SK-N-SH (cell line): Measurements from ENCODE around the gene MAMDC4. TPM values are rescaled to one million over a fixed set of nuclear protein-coding genes. Genes with fewer than 3 reads are reported as not detected.

Experiments
- CTCF ChIA-PET: fragments of 300-600, 350-600 bp; formaldehyde crosslinking; extraction: SDS; loops from one replicate; lab custom pipeline; 2021; lab: Yijun Ruan, JAX
- POLR2A ChIA-PET: fragments of 350-600 bp; sonication (Branson Sonifier 250); formaldehyde crosslinking; extraction: SDS; loops from one replicate; lab custom pipeline; 2020; ENCODE audit warnings: antibody characterized with exemption, inconsistent platforms; lab: Yijun Ruan, JAX
- DNase-seq: peaks from one replicate; pipeline ENCODE4 v3.0.0; 2012
- H2AFZ ChIP-seq: fragments of 200-600 bp; sonication (generic); 2 replicates; pipeline ENCODE4 v1.8.1; 2016; ENCODE audit warnings: antibody characterized with exemption, mild to moderate bottlenecking, low read depth
- H3F3A ChIP-seq: fragments of 200-600 bp; sonication (generic); replicated peaks from 2 replicates; pipeline ENCODE3; 2016; ENCODE audit warnings: antibody characterized with exemption, mild to moderate bottlenecking; ENCODE audit not compliant: insufficient read depth
- H3K27ac ChIP-seq, 2 experiments: fragments of 200-500 bp in 1 of 2; fragments of 200-600 bp in 1 of 2; sonication (Bioruptor generic) in 1 of 2; sonication (generic), shearing (Covaris generic) in 1 of 2; 2 replicates each; pipeline versions ENCODE4 v1.5.1 to v1.6.1; 2014 to 2016; ENCODE audit warnings: low read depth in 2 of 2, inconsistent platforms in 1 of 2, low read length in 1 of 2, mild to moderate bottlenecking in 1 of 2, mixed read lengths in 1 of 2
- H3K27me3 ChIP-seq: fragments of 200-600 bp; sonication (generic), shearing (Covaris generic); 2 replicates; pipeline ENCODE4 v1.6.1; 2016; ENCODE audit warnings: mixed run types; ENCODE audit not compliant: insufficient read depth
- H3K36me3 ChIP-seq, 2 experiments: fragments of 200-500 bp in 1 of 2; fragments of 200-600 bp in 1 of 2; sonication (Bioruptor generic) in 1 of 2; sonication (generic) in 1 of 2; replicated peaks in 1 of 2; 2 replicates each; pipeline versions ENCODE3 to v1.5.1; 2014 to 2016; ENCODE audit warnings: low read length in 1 of 2, mild to moderate bottlenecking in 1 of 2; ENCODE audit not compliant: insufficient read depth in 2 of 2, control insufficient read depth in 1 of 2
- H3K4me1 ChIP-seq, 2 experiments: fragments of 200-500 bp in 1 of 2; fragments of 200-600 bp in 1 of 2; sonication (Bioruptor generic) in 1 of 2; sonication (generic), shearing (Covaris generic) in 1 of 2; 2 replicates each; pipeline versions ENCODE4 v1.5.1 to v1.6.1; 2014 to 2016; ENCODE audit warnings: low read depth in 1 of 2, low read length in 1 of 2, mixed run types in 1 of 2; ENCODE audit not compliant: insufficient read depth in 2 of 2, control insufficient read depth in 1 of 2
- H3K4me2 ChIP-seq: fragments of 200-600 bp; sonication (generic), shearing (Covaris generic); 2 replicates; pipeline ENCODE4 v1.6.1; 2017; ENCODE audit warnings: mixed run types
- H3K4me3 ChIP-seq, 2 experiments: fragments of 200-500 bp in 1 of 2; fragments of 200-600 bp in 1 of 2; sonication (Bioruptor generic) in 1 of 2; sonication (generic), shearing (Covaris generic) in 1 of 2; 2 replicates each; pipeline versions ENCODE4 v1.5.1 to v1.8.1; 2014 to 2016; ENCODE audit warnings: low read depth in 2 of 2, inconsistent platforms in 1 of 2, low read length in 1 of 2, mild to moderate bottlenecking in 1 of 2, mixed read lengths in 1 of 2, moderate library complexity in 1 of 2
- H3K79me2 ChIP-seq: fragments of 200-600 bp; sonication (generic); 2 replicates; pipeline ENCODE4 v1.8.1; 2017; ENCODE audit warnings: mild to moderate bottlenecking; ENCODE audit not compliant: insufficient read depth
- H3K9ac ChIP-seq: fragments of 200-600 bp; sonication (generic); 2 replicates; pipeline ENCODE4 v1.6.1; 2017; ENCODE audit warnings: mixed run types
- H3K9me2 ChIP-seq: fragments of 200-600 bp; sonication (generic); 2 replicates; pipeline ENCODE4 v1.6.1; 2017; ENCODE audit warnings: mixed run types
- H3K9me3 ChIP-seq: fragments of 200-600 bp; sonication (generic); 2 replicates; pipeline ENCODE4 v1.6.1; 2017; ENCODE audit warnings: mixed run types, mild to moderate bottlenecking, moderate library complexity
- H4K20me1 ChIP-seq: fragments of 200-600 bp; sonication (generic); 2 replicates; pipeline ENCODE4 v1.6.1; 2017; ENCODE audit warnings: mild to moderate bottlenecking, mixed run types; ENCODE audit not compliant: insufficient read depth
- CTCF ChIP-seq: fragments of 200-600 bp; sonication (generic); IDR thresholded peaks from 2 replicates; pipeline ENCODE4 v1.6.1; 2017; ENCODE audit warnings: antibody characterized with exemption, mild to moderate bottlenecking, moderate library complexity
- EP300 ChIP-seq, 2 experiments: IDR thresholded peaks; 2 replicates each; pipeline versions ENCODE4 v1.4.0 to v1.6.1; 2012; ENCODE audit warnings: borderline replicate concordance in 1 of 2, low read depth in 1 of 2, low read length in 1 of 2
- FOSL2 ChIP-seq: IDR thresholded peaks from 2 replicates; pipeline ENCODE4 v1.4.0; 2012; ENCODE audit warnings: low read depth, mild to moderate bottlenecking, moderate library complexity, borderline replicate concordance
- FOXJ3 ChIP-seq: sonication (generic); formaldehyde crosslinking; IDR thresholded peaks from 2 replicates; pipeline ENCODE4 v1.5.1; 2020; ENCODE audit warnings: mild to moderate bottlenecking, missing genetic modification reagents
- FOXM1 ChIP-seq: IDR thresholded peaks from 2 replicates; pipeline ENCODE4 v1.4.0; 2012; ENCODE audit warnings: low read depth, mild to moderate bottlenecking
- RCOR1 ChIP-seq: fragments of 150-350 bp; IDR thresholded peaks from 2 replicates; pipeline ENCODE4 v1.6.1; 2017; ENCODE audit warnings: antibody characterized with exemption, low read length
- RFX5 ChIP-seq: IDR thresholded peaks from 2 replicates; pipeline ENCODE4 v1.6.1; 2012; ENCODE audit warnings: mild to moderate bottlenecking, improper control_type of control experiment, low read length
- SMC3 ChIP-seq: IDR thresholded peaks from 2 replicates; pipeline ENCODE4 v1.6.1; 2012; ENCODE audit warnings: low read depth, low read length, improper control_type of control experiment
- USF1 ChIP-seq: IDR thresholded peaks from 2 replicates; pipeline ENCODE4 v1.4.0; 2012; ENCODE audit warnings: low read depth, borderline replicate concordance
- WGBS: methylation state at CpG from one replicate; pipeline ENCODE4 v1.1.6; 2017; ENCODE audit warnings: low lambda C conversion rate; 5-methylcytosine and 5-hydroxymethylcytosine counted together
- polyA plus RNA-seq, 3 experiments: library from polyadenylated mRNA; depleted of rRNA; stranded (reverse); fragments of >200 nt; gene quantifications; 2 replicates each; pipeline ENCODE4 v1.2.3, GENCODE V29; 2012

MAMDC4 gene
- polyA plus RNA-seq, 1 of the 3 experiments (the other 2 are of a cell fraction), result 4.2 TPM

- POLR2A ChIA-PET, result no interaction called here
- H3K4me1 ChIP-seq, result peaks cover 8 to 29% of the 10 kb centered on the region in 2 experiments; a peak in 2 of 4 replicates
- H3K79me2 ChIP-seq, result peaks cover 9% of the 10 kb centered on the region; the same call in 1 of the 2 replicates
- TF ChIP-seq EP300 (IDR thresholded peaks at IDR 0.05; ENCODE audit: borderline replicate concordance in 1 of 2, low read depth in 1 of 2, low read length in 1 of 2) (no peak), FOSL2 (no peak), CTCF (no peak), RFX5 (no peak)
- H3K27me3 ChIP-seq, result no peaks in the 10 kb centered on the region
- H4K20me1 ChIP-seq, result no peaks in the 10 kb centered on the region
- H3K9ac ChIP-seq, result no peak overlapping the region
- H3K4me2 ChIP-seq, result no peak overlapping the region
- no peak overlapping the region for H3K4me3 ChIP-seq
- H2AFZ ChIP-seq, result no peak overlapping the region
- 96% methylated on average over 22 of the region's 22 CpGs for WGBS
- no peaks in the 10 kb centered on the region for H3K9me2 ChIP-seq
- H3K9me3 ChIP-seq, result no peaks in the 10 kb centered on the region
- DNase-seq, result no peak
- CTCF ChIA-PET, result interaction anchor here (0.6 to 1.5 kb wide), 2 partner anchors 12 to 337 kb away, joined by 3 to 8 read pairs; partner anchors contain the start of gene TMEM141
- H3F3A ChIP-seq, result peaks cover 6% of the 10 kb centered on the region
- H3K36me3 ChIP-seq, result peaks cover 0 to 6% of the 10 kb centered on the region in 2 experiments
- no peak overlapping the region for H3K27ac ChIP-seq
Measured at GRCh38 chr9:136803551-136804508, 48.3 kb upstream of the MAMDC4 start.

GRCh38 chr9:136804509-136805206 lies 47.5 kb upstream of the MAMDC4 start:
- H3K27ac ChIP-seq, result no peak overlapping the region
- H3F3A ChIP-seq, result peaks cover 6% of the 10 kb centered on the region
- CTCF ChIA-PET, result interaction anchor here (0.6 to 1.6 kb wide), 4 partner anchors 13 to 336 kb away, joined by 3 to 8 read pairs (median 6); partner anchors contain the start of gene TMEM141
- no peaks in the 10 kb centered on the region for H3K27me3 ChIP-seq
- H3K79me2 ChIP-seq, result peaks cover 17% of the 10 kb centered on the region
- DNase-seq, result no peak
- TF ChIP-seq CTCF (no peak), SMC3 (no peak), FOXM1 (no peak), USF1 (no peak), RCOR1 (no peak), FOXJ3 (no peak)
- 88% methylated on average over 10 of the region's 20 CpGs for WGBS
- peaks cover under 1 to 7% of the 10 kb centered on the region in 2 experiments for H3K36me3 ChIP-seq
- no peak overlapping the region for H2AFZ ChIP-seq
- H3K4me1 ChIP-seq, result peaks cover 11 to 27% of the 10 kb centered on the region in 2 experiments; a peak in 3 of 4 replicates
- H4K20me1 ChIP-seq, result peaks cover 7% of the 10 kb centered on the region; the same call in 1 of the 2 replicates
- POLR2A ChIA-PET, result no interaction called here
- no peak overlapping the region for H3K9ac ChIP-seq
- no peak overlapping the region for H3K4me2 ChIP-seq
- H3K4me3 ChIP-seq, result no peak overlapping the region
- H3K9me3 ChIP-seq, result no peaks in the 10 kb centered on the region
- no peaks in the 10 kb centered on the region for H3K9me2 ChIP-seq
